T-cell (primary cell): ENCODE data around the gene ZNF804B. TPM values are rescaled to one million over a fixed set of nuclear protein-coding genes. Genes with fewer than 3 reads are reported as not detected.

Source experiments
- ATAC-seq, 4 experiments: fragments of 200-7000 bp in 3 of 4; fragments of 150-1000 bp in 1 of 4; cut with Tn5 transposase; replicated peaks in 1 of 4; 1 replicate in 3 of 4; 2 replicates in 1 of 4; pipeline ENCODE4 v1.10.0; 2021; ENCODE audit warnings: moderate library complexity in 3 of 4, mild to moderate bottlenecking in 2 of 4, moderate number of reproducible peaks in 1 of 4
- CTCF ChIA-PET, 2 donors: fragments of 300-600 bp; sonication (Branson Sonifier 250); formaldehyde crosslinking; loops; one replicate each; lab custom pipeline; 2022; ENCODE audit warnings: antibody characterized with exemption in 2 of 2; lab: Charles Lee
- POLR2A ChIA-PET, 2 donors: fragments of 300-600 bp; sonication (Branson Sonifier 250); formaldehyde crosslinking; loops; one replicate each; lab custom pipeline; 2022; ENCODE audit warnings: antibody characterized with exemption in 2 of 2; lab: Charles Lee
- DNase-seq, 35 experiments: peaks; one replicate each; pipeline versions ENCODE4 v3.0.0 to v3.0.0-alpha.2; 2013 to 2023
- H3K27ac ChIP-seq: one replicate; pipeline ENCODE4 v1.5.1; 2013; ENCODE audit warnings: low read length
- H3K27me3 ChIP-seq, 2 experiments: replicated peaks in 1 of 2; 1 replicate in 1 of 2; 2 replicates in 1 of 2; pipeline versions ENCODE4 v1.6.1 to v1.7.0; 2013; ENCODE audit warnings: low read length in 1 of 2, mixed read lengths in 1 of 2; ENCODE audit not compliant: control insufficient read depth in 2 of 2, insufficient read depth in 2 of 2; ENCODE audit errors: extremely low read depth in 1 of 2
- H3K36me3 ChIP-seq, 2 donors: 1 replicate in 1 of 2; 2 replicates in 1 of 2; pipeline versions ENCODE4 v1.6.1 to v1.7.0; 2013; ENCODE audit warnings: low read length in 1 of 2; ENCODE audit not compliant: control insufficient read depth in 2 of 2, insufficient read depth in 1 of 2; ENCODE audit errors: extremely low read depth in 1 of 2
- H3K4me1 ChIP-seq, 2 experiments: 1 replicate in 1 of 2; 2 replicates in 1 of 2; pipeline versions ENCODE4 v1.6.1 to v1.7.0; 2013; ENCODE audit warnings: low read length in 2 of 2, mixed read lengths in 1 of 2; ENCODE audit not compliant: insufficient read depth in 2 of 2, control insufficient read depth in 1 of 2; ENCODE audit errors: extremely low read depth in 1 of 2
- H3K4me3 ChIP-seq, 2 donors: 1 replicate in 1 of 2; 2 replicates in 1 of 2; pipeline versions ENCODE4 v1.5.1 to v1.7.0; 2013; ENCODE audit warnings: mild to moderate bottlenecking in 2 of 2, low read length in 1 of 2, moderate library complexity in 1 of 2; ENCODE audit not compliant: control insufficient read depth in 1 of 2; ENCODE audit errors: extremely low read depth in 1 of 2
- H3K9me3 ChIP-seq: 2 replicates; pipeline ENCODE4 v1.7.0; 2013
- H3K27ac Mint-ChIP-seq, 2 donors: one replicate each; pipeline ENCODE4 v1.8.0; 2020 to 2021; ENCODE audit warnings: mild to moderate bottlenecking in 2 of 2, mixed read lengths in 2 of 2
- H3K27me3 Mint-ChIP-seq, 2 donors: one replicate each; pipeline ENCODE4 v1.8.0; 2021 to 2022; ENCODE audit warnings: mixed read lengths in 2 of 2
- H3K36me3 Mint-ChIP-seq: one replicate; pipeline ENCODE4 v1.8.0; 2021; ENCODE audit warnings: mixed read lengths
- H3K4me1 Mint-ChIP-seq, 3 donors: one replicate each; pipeline ENCODE4 v1.8.0; 2020 to 2022; ENCODE audit warnings: mixed read lengths in 3 of 3, mild to moderate bottlenecking in 1 of 3
- H3K4me3 Mint-ChIP-seq, 3 donors: one replicate each; pipeline ENCODE4 v1.8.0; 2020 to 2022; ENCODE audit warnings: mild to moderate bottlenecking in 3 of 3, mixed read lengths in 3 of 3, moderate library complexity in 3 of 3
- H3K9me3 Mint-ChIP-seq, 3 donors: one replicate each; pipeline ENCODE4 v1.8.0; 2020 to 2022; ENCODE audit warnings: mixed read lengths in 3 of 3
- WGBS: methylation state at CpG from one replicate; pipeline ENCODE4 v1.1.5; 2013; ENCODE audit warnings: missing lambda C conversion rate; ENCODE audit not compliant: insufficient coverage; 5-methylcytosine and 5-hydroxymethylcytosine counted together
- total RNA-seq, 35 experiments: library from RNA in 6 of 35; stranded (reverse) in 6 of 35; fragments of 120-200 nt in 1 of 35; gene quantifications; one replicate each; pipeline versions ENCODE4 v1.2.1 to v1.2.4 and lab custom pipeline; 2013 to 2026

Gene ZNF804B
- total RNA-seq (not detected), total RNA-seq (lab: John Stamatoyannopoulos, UW) (0 to 0.08 (median 0) reads per million in 29 experiments)
- not detected for total RNA-seq (2013)

DNA sequence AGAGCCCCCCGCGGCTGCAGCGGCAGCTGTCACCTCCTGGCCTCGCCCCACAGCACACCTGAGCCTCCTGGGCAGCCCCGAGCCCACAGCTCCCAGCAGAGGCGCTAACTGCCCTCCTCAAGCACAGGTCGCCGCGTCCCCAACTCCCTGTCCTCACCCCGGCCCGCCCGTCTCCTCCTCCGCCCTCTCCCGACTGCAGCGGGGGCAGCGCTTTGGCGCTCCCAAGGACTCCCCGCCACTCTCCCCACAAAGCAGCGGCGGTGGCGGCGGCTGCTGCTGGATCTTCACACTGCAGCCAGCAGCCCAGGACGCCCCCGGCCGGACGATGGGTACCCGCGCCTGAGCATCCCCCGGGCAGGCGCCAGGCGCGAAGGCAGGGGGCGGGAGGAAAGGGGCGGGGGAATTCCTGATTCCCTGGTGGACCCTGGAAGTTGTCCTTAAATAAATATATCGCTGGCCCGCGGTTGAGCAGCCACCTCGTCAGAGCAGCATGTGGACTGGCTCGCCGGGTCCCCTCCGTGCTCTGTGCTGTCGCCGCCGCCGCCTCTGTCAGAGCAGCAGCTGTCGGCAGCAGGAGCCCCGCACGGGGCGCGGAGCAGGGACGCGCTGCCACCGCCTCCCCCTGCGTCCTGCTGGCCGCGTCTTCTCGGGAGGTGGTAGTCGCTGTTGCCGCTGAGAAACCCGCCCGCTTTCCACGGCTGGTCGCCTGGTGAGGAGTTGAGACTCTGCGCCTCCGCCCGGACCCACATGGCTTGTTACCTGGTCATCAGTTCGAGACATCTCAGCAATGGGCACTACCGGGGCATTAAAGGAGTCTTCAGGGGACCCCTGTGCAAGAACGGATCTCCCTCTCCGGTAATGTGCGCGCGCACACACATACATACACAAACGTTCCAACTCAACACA lies at the start of gene ZNF804B:
ZNF804B (plus strand) TSS at position 471 of the 906 bp plus-strand sequence; CDS start at position 748, 277 bp downstream.
- Mint-ChIP-seq H3K27me3 (peaks cover 36 to 56% of the 10 kb centered on the region in 2 donors), H3K4me3 (peak within 1 kb of the TSS in 1 of 3 donors; percentile 35), H3K9me3 (no peaks in the 10 kb centered on the region), H3K27ac (no peak within 1 kb of the TSS), H3K4me1 (peaks cover 2 to 15% (median 5%) of the 10 kb centered on the region in 3 donors), H3K36me3 (no peaks in the 10 kb centered on the region)
- Histone ChIP-seq H3K9me3 (no peaks in the 10 kb centered on the region), H3K36me3 (no peaks in the 10 kb centered on the region), H3K27me3 (peaks cover 15 to 24% of the 10 kb centered on the region in 2 experiments), H3K27ac (no peak within 1 kb of the TSS), H3K4me3 (no peak within 1 kb of the TSS), H3K4me1 (no peaks in the 10 kb centered on the region)
- CTCF ChIA-PET, result no interaction called here
- peak in 1 of 4 experiments; percentile 26 for ATAC-seq
- WGBS, result 3% methylated on average over 60 of the region's 74 CpGs
- POLR2A ChIA-PET, result no interaction called here
- DNase-seq, result no peak

DNA sequence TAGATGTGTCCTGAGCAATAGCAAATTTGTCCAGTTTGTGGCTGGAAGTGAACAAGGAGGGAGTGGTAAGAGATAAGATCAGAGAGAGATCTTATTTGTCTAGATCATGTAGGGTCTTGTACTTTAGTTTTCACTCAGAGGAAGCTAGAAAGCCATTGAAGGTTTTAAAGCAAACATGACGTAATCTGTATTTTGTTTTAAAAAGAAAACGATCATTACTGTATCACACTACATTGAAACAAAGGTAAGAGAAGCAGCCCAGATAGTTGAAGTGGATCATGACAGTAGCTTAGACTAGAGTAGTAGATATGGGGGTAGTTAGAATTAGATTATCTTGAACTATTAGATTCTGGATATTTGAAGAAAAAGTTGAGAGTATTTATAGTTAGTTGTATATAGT lies 23.6 kb upstream of the ZNF804B start:
- no CpG with 5 or more reads among the region's 2 CpGs for WGBS
- Mint-ChIP-seq H3K27me3 (peaks cover 0 to 3% of the 10 kb centered on the region in 2 donors), H3K9me3 (peaks cover 0 to 12% (median 7%) of the 10 kb centered on the region in 3 donors), H3K27ac (no peak overlapping the region), H3K4me3 (no peak overlapping the region), H3K36me3 (no peaks in the 10 kb centered on the region), H3K4me1 (no peaks in the 10 kb centered on the region)
- Histone ChIP-seq H3K27me3 (no peaks in the 10 kb centered on the region), H3K27ac (no peak overlapping the region), H3K4me3 (no peak overlapping the region), H3K9me3 (no peaks in the 10 kb centered on the region), H3K36me3 (no peaks in the 10 kb centered on the region), H3K4me1 (no peaks in the 10 kb centered on the region)
- CTCF ChIA-PET, result no interaction called here
- DNase-seq, result no peak
- no peak for ATAC-seq
- POLR2A ChIA-PET, result no interaction called here

DNA sequence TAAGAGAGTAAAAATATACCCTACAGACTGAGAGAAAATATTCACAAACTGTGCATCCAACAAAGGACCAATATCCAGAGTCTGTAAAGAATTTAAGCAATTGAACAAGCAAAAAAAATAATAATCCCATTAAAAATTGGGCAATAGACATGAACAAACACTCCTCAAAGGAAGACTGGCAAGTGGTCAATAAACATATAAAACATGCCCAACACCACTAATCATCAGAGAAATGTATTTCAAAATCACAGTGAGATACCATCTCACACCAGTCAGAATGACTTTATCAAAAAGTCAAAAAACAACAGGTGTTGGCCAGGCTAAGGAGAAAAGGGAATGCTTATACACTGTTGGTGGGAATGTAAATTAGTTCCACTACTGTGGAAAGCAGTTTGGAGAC lies 21.9 kb upstream of the ZNF804B start:
- Mint-ChIP-seq H3K36me3 (no peaks in the 10 kb centered on the region), H3K9me3 (peaks cover 0 to 6% (median 2%) of the 10 kb centered on the region in 3 donors), H3K27me3 (peaks cover 0 to 7% of the 10 kb centered on the region in 2 donors), H3K4me1 (no peaks in the 10 kb centered on the region), H3K4me3 (no peak overlapping the region), H3K27ac (no peak overlapping the region)
- H3K27ac ChIP-seq, result no peak overlapping the region
- no peak overlapping the region for H3K4me3 ChIP-seq
- no peaks in the 10 kb centered on the region for H3K4me1 ChIP-seq
- no peaks in the 10 kb centered on the region for H3K27me3 ChIP-seq
- no peaks in the 10 kb centered on the region for H3K9me3 ChIP-seq
- ChIA-PET POLR2A (no interaction called here), CTCF (no interaction called here)
- DNase-seq (no peak), ATAC-seq (no peak)
- no peaks in the 10 kb centered on the region for H3K36me3 ChIP-seq

GRCh38 chr7:88746126-88746525 lies 13.4 kb upstream of the ZNF804B start:
- CTCF ChIA-PET, result interaction anchor here in 1 of 2 donors (0.5 kb wide), 1 partner anchor 762 kb away, joined by 5 read pairs; no protein-coding TSS in a partner anchor
- no peaks in the 10 kb centered on the region for H3K36me3 Mint-ChIP-seq
- no peak overlapping the region for H3K27ac ChIP-seq
- POLR2A ChIA-PET, result no interaction called here
- ATAC-seq (no peak), DNase-seq (no peak)
- H3K4me3 Mint-ChIP-seq, result no peak overlapping the region
- H3K27ac Mint-ChIP-seq, result no peak overlapping the region
- H3K4me3 ChIP-seq, result no peak overlapping the region
- WGBS, result no CpG with 5 or more reads among the region's 3 CpGs
- H3K27me3 ChIP-seq, result no peaks in the 10 kb centered on the region
- no peaks in the 10 kb centered on the region for H3K36me3 ChIP-seq
- no peaks in the 10 kb centered on the region for H3K4me1 Mint-ChIP-seq
- H3K4me1 ChIP-seq, result no peaks in the 10 kb centered on the region
- no peaks in the 10 kb centered on the region for H3K9me3 ChIP-seq
- peaks cover 0 to 4% (median 0%) of the 10 kb centered on the region in 3 donors for H3K9me3 Mint-ChIP-seq
- peaks cover 4% of the 10 kb centered on the region in 2 donors for H3K27me3 Mint-ChIP-seq

DNA sequence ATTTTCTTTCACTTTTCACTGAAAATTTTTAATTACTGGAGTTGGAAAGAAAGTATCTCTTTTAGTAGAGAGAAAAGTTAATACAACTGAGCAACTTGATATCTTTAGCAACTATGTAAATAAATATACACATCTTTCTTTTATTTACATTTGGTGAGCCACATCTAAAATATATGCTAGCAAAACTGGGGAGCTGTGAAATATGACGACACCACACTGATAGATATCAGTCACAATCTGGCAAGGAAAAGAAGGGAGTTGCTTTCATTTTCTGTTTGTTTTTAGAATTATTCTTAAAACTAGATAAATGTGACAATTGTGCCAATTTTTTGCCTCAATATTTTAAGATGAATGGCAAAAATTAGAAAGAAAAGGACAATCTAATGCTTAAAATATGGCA lies 2.7 kb upstream of the ZNF804B start:
- Histone ChIP-seq H3K27ac (no peak overlapping the region), H3K27me3 (peaks cover 15 to 21% of the 10 kb centered on the region in 2 experiments), H3K9me3 (no peaks in the 10 kb centered on the region), H3K36me3 (no peaks in the 10 kb centered on the region), H3K4me3 (no peak overlapping the region), H3K4me1 (no peaks in the 10 kb centered on the region)
- no CpG with 5 or more reads among the region's 1 CpG for WGBS
- POLR2A ChIA-PET, result no interaction called here
- no peaks in the 10 kb centered on the region for H3K9me3 Mint-ChIP-seq
- no peak for DNase-seq
- H3K27ac Mint-ChIP-seq, result no peak overlapping the region
- H3K27me3 Mint-ChIP-seq, result peaks cover 34 to 61% of the 10 kb centered on the region in 2 donors
- CTCF ChIA-PET, result no interaction called here
- H3K4me3 Mint-ChIP-seq, result no peak overlapping the region
- H3K4me1 Mint-ChIP-seq, result peaks cover 2 to 15% (median 5%) of the 10 kb centered on the region in 3 donors
- ATAC-seq, result no peak
- no peaks in the 10 kb centered on the region for H3K36me3 Mint-ChIP-seq

DNA sequence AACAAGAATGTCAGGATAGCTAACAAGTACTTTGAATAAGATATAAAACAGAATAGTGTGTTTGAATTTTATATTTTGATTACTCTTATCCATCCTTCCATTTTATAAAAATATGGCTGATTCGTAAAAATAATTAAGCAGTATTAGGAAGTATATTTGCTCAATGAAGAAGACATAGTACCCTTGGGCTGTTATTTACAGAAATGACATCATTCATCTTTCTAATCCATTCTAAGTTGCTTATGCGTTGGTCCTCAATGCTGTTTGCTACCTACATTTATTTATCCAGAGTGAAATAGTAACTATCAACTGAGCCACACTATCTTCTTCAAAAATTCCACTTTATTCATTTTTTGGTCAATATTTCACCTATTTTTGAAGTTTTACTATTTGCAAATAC lies 2.1 kb upstream of the ZNF804B start:
- no CpG with 5 or more reads among the region's 2 CpGs for WGBS
- no peaks in the 10 kb centered on the region for H3K36me3 ChIP-seq
- H3K27ac ChIP-seq, result no peak overlapping the region
- Mint-ChIP-seq H3K4me1 (peaks cover 2 to 15% (median 5%) of the 10 kb centered on the region in 3 donors), H3K27ac (no peak overlapping the region), H3K4me3 (no peak overlapping the region), H3K36me3 (no peaks in the 10 kb centered on the region), H3K27me3 (peaks cover 35 to 63% of the 10 kb centered on the region in 2 donors), H3K9me3 (no peaks in the 10 kb centered on the region)
- DNase-seq (no peak), ATAC-seq (no peak)
- ChIA-PET CTCF (no interaction called here), POLR2A (no interaction called here)
- no peaks in the 10 kb centered on the region for H3K9me3 ChIP-seq
- H3K4me1 ChIP-seq, result no peaks in the 10 kb centered on the region
- H3K27me3 ChIP-seq, result peaks cover 15 to 24% of the 10 kb centered on the region in 2 experiments
- no peak overlapping the region for H3K4me3 ChIP-seq
